Activated CD4-positive, alpha-beta T cell treated with anti-CD3 and anti-CD28 coated beads for 36 hours (primary cell): Measurements from ENCODE around the gene TBX2. TPM values are rescaled to one million over a fixed set of nuclear protein-coding genes. Genes with fewer than 3 reads are reported as not detected.

ENCODE experiments used
- ATAC-seq: fragments of 200-7000 bp; cut with Tn5 transposase; one replicate; pipeline ENCODE4 v1.10.0; 2021; ENCODE audit warnings: mild to moderate bottlenecking, moderate library complexity
- CTCF ChIA-PET: fragments of 350-600 bp; sonication (Branson Sonifier 250); formaldehyde crosslinking; loops from one replicate; lab custom pipeline; 2021; ENCODE audit warnings: antibody characterized with exemption; lab: Charles Lee
- POLR2A ChIA-PET: fragments of 350-600 bp; sonication (Branson Sonifier 250); formaldehyde crosslinking; loops from one replicate; lab custom pipeline; 2021; ENCODE audit warnings: antibody characterized with exemption, inconsistent platforms; lab: Charles Lee
- DNase-seq: peaks from one replicate; pipeline ENCODE4 v3.0.0-alpha.2; 2020
- H3K27ac Mint-ChIP-seq: one replicate; pipeline ENCODE4 v1.8.0; 2021; ENCODE audit warnings: mixed read lengths
- H3K27me3 Mint-ChIP-seq: one replicate; pipeline ENCODE4 v1.8.0; 2021; ENCODE audit warnings: mixed read lengths
- H3K36me3 Mint-ChIP-seq: one replicate; pipeline ENCODE4 v1.8.0; 2021; ENCODE audit warnings: low read depth, mixed read lengths
- H3K4me1 Mint-ChIP-seq: one replicate; pipeline ENCODE4 v1.8.0; 2021; ENCODE audit warnings: mixed read lengths
- H3K4me3 Mint-ChIP-seq: one replicate; pipeline ENCODE4 v1.8.0; 2021; ENCODE audit warnings: mild to moderate bottlenecking, moderate library complexity, mixed read lengths
- H3K9me3 Mint-ChIP-seq: one replicate; pipeline ENCODE4 v1.8.0; 2021; ENCODE audit warnings: low read depth, mixed read lengths
- intact Hi-C, 2 experiments: fragments of 100-400 bp; cut with DNase I in 1 of 2; cut with micrococcal nuclease in 1 of 2; formaldehyde crosslinking; loops; one replicate each; pipeline versions ENCODE4 v1.14.2 to v1.15.1; 2022 to 2024; cut with DNase I, micrococcal nuclease
- total RNA-seq, 2 experiments: library from RNA; stranded (reverse); gene quantifications; one replicate each; pipeline ENCODE4 v1.2.3, GENCODE V29; 2021

TBX2 gene
- total RNA-seq, 2 experiments from 2014 or later: not detected

GRCh38 chr17:61412143-61412859 lies 12.7 kb downstream of the TBX2 start:
- ATAC-seq (peak; percentile 70), DNase-seq (peak; percentile 84)
- H3K27me3 Mint-ChIP-seq: peaks cover 31% of the 10 kb centered on the region
- peak overlapping the region; percentile 49 for H3K4me3 Mint-ChIP-seq
- H3K9me3 Mint-ChIP-seq: no peaks in the 10 kb centered on the region
- H3K4me1 Mint-ChIP-seq: peaks cover 14% of the 10 kb centered on the region
- intact Hi-C loops: loop anchor here (1.0 to 5.0 kb wide), 9 partner anchors 139 to 810 kb away; partner anchors contain the start of gene PPM1D (in 1 of the 2)
- ChIA-PET CTCF (interaction anchor here (0.5 to 2.6 kb wide), 21 partner anchors 9 to 751 kb away, joined by 3 to 12 read pairs (median 3); no protein-coding TSS in a partner anchor), POLR2A (interaction anchor here (0.6 to 0.7 kb wide), 3 partner anchors 190 to 451 kb away, joined by 3 to 4 read pairs (median 3); no protein-coding TSS in a partner anchor)
- H3K36me3 Mint-ChIP-seq: no peaks in the 10 kb centered on the region
- H3K27ac Mint-ChIP-seq: no peak overlapping the region

DNA sequence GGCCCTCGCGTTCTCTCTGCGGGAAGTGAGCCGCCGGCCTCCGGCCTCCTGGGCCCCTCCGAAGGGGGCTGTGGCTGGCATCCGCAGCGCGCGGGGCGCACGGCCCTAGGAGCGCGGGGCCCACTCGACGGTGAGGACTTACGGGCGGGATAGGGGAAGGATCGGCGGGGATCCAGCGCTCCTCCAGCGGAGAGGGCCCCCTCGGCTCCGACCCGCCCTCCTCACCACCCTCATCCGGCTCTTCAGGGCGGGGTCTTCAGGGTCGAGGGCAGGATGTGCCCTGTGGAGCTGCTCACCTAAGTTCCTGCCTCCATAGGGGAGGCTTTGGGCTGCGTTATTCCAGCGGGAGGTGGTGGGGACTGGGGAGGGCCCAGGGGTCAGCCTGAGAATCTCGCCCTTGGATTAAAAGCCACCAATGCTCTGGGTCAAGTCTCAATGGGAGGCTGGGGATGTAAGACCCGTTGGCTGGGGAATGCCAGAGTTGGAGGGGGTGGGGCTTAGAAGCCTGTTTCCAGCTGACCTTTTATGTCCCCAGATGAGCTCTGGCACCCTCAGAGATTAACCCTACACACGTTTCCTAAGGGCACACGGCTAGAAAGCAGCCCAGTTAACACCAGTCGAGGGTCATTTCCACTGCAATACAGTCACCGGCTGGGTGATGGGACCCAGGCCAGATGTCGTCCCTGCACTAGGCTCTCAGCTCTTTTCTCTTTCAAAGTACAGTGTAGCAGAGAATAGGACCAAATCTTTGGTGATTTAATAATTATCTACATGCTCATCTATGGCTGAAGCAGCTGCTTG lies 13.4 kb downstream of the TBX2 start:
- Mint-ChIP-seq H3K27me3 (peaks cover 24% of the 10 kb centered on the region), H3K4me3 (no peak overlapping the region), H3K36me3 (no peaks in the 10 kb centered on the region), H3K9me3 (no peaks in the 10 kb centered on the region), H3K4me1 (peaks cover 14% of the 10 kb centered on the region), H3K27ac (no peak overlapping the region)
- ChIA-PET CTCF (interaction anchor here (0.6 to 2.6 kb wide), 13 partner anchors 12 to 733 kb away, joined by 3 to 12 read pairs (median 3); no protein-coding TSS in a partner anchor), POLR2A (no interaction called here)
- ATAC-seq: peak; percentile 0
- intact Hi-C loops: loop anchor here (1.0 to 5.0 kb wide), 9 partner anchors 138 to 811 kb away; partner anchors contain the start of gene PPM1D (in 1 of the 2)
- DNase-seq: no peak

DNA sequence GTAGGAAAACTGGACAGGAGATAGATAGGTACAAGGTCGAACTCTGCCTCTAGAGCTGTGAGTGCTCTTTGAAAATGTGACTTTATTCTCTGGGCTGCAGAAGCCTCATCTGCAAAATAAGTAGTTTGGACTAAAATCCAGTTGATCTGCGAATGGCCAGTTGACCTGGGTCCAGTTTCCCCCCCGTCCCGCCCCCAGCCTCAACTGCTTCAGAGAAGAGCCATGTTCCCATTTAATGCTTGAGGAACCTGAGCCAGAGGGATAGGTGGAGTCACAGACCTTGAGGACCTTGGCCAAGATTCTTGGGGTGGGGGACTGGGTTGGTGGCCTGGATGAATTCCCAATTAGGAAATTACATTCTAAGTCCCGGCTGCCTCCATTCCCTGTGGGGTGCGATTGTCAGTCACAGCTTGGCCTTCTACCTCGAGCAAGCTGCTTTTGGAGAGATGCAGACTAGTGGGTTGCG lies 14.1 kb downstream of the TBX2 start:
- peaks cover 19% of the 10 kb centered on the region for H3K27me3 Mint-ChIP-seq
- no peak overlapping the region for H3K27ac Mint-ChIP-seq
- H3K9me3 Mint-ChIP-seq: no peaks in the 10 kb centered on the region
- CTCF ChIA-PET: interaction anchor here (1.1 to 2.6 kb wide), 4 partner anchors 34 to 448 kb away, joined by 3 to 12 read pairs (median 6); no protein-coding TSS in a partner anchor
- no peak overlapping the region for H3K4me3 Mint-ChIP-seq
- DNase-seq (no peak), ATAC-seq (no peak)
- no peaks in the 10 kb centered on the region for H3K36me3 Mint-ChIP-seq
- H3K4me1 Mint-ChIP-seq: peaks cover 11% of the 10 kb centered on the region
- POLR2A ChIA-PET: no interaction called here
- intact Hi-C loops: loop anchor here (2.0 to 5.0 kb wide), 5 partner anchors 161 to 811 kb away; partner anchors contain the start of gene PPM1D (in 1 of the 2)

DNA sequence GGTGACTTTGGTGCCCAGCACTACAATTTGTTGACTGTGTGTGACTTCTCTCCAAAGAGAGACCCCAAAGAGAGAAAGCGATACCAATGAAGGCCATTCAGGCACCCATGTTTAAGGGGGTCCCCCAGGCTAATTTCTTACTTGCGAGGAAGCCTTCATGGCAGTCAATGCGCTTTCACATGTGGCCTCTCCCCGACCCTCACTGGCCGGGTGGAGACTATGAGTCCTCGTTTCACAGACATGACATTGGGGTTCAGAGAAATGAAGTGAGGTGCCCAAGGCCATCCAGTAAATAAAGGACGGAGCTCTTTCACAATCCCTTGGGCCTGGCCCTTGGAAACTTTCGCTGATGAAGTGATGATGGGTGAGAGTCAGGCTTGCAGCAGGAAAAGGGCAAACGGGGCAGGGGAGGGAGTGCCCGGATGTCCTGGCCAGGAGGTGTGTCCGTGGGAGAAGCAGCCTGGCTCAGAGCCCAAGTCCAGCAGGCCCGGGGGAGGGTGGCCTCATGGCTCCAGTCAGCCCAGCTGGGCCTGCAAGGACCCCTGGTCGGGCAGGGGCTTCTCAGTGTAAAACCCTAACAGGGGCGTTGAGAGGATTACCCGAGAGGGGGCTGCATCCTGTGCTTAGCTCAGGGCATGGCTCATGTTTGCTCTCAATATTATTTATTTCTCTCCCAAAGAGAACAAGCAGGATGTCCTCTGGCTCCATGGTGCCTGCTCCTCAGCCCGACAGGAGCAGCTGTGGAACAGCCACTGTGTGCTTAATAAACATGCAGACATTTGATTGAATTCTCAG lies 14.7 kb downstream of the TBX2 start:
- intact Hi-C loops: loop anchor here in 1 of 2 experiments (5.0 kb wide), 1 partner anchor 812 kb away; the partner anchor contains the start of gene PPM1D
- ATAC-seq (no peak), DNase-seq (no peak)
- H3K36me3 Mint-ChIP-seq: no peaks in the 10 kb centered on the region
- H3K27me3 Mint-ChIP-seq: peaks cover 21% of the 10 kb centered on the region
- POLR2A ChIA-PET: no interaction called here
- CTCF ChIA-PET: interaction anchor here (0.5 to 2.6 kb wide), 3 partner anchors 23 to 412 kb away, joined by 4 to 12 read pairs (median 4); no protein-coding TSS in a partner anchor
- peaks cover 10% of the 10 kb centered on the region for H3K4me1 Mint-ChIP-seq
- no peak overlapping the region for H3K4me3 Mint-ChIP-seq
- H3K27ac Mint-ChIP-seq: no peak overlapping the region
- no peaks in the 10 kb centered on the region for H3K9me3 Mint-ChIP-seq

- no peak for ATAC-seq
- Mint-ChIP-seq H3K9me3 (no peaks in the 10 kb centered on the region), H3K4me3 (no peak overlapping the region), H3K27ac (no peak overlapping the region), H3K27me3 (peaks cover 21% of the 10 kb centered on the region), H3K4me1 (peaks cover 8% of the 10 kb centered on the region), H3K36me3 (no peaks in the 10 kb centered on the region)
- intact Hi-C loops: loop anchor here in 1 of 2 experiments (5.0 kb wide), 1 partner anchor 813 kb away; the partner anchor contains the start of gene PPM1D
- ChIA-PET CTCF (interaction anchor here (0.5 to 1.7 kb wide), 2 partner anchors 22 to 413 kb away, joined by 4 read pairs; no protein-coding TSS in a partner anchor), POLR2A (no interaction called here)
- DNase-seq: no peak
These were observed 15.3 kb downstream of the TBX2 start for GRCh38 chr17:61414936-61415251.

DNA sequence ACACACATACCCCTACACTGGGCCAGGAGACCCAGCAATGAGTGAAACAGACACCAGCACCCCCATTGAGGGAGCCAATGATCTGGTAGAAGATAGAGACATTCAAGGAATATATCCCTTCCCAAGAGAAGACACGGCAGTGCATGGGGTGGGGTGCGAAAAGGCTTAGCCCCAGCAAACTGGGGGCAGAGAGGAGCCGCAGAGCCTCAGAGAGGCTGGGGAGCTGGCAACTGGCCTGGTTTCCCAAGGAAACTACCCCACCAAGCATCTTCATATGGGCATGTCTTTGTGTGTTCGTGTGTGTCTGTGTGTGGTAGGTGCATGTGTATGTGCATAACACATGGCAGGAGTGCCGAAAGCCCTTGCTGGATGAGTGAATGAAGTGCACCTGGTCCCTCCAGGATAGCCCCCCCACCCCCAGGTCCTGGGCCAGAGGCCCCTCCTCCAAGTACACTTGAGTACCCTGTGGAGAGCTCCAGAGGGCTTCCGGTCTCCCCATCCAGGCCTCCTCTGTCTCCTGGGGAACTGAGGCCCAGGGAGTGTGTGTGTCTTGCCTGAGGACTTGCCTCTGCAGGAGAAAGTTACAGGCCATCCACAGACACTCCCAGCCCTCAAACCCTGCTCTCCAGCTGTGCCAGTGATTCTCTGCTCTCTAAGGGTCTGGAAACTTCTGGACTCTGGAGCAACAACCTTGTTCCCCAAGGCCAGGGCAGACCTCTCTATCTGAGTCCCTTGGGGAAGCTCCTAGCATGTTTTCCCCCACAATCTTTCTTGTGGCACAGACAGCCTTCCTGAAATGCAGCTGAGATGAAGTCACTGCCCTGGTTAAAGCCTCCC lies 15.9 kb downstream of the TBX2 start:
- intact Hi-C loops: no loop called here
- ChIA-PET CTCF (interaction anchor here (0.7 to 1.7 kb wide), 4 partner anchors 22 to 164 kb away, joined by 3 to 4 read pairs (median 3); no protein-coding TSS in a partner anchor), POLR2A (no interaction called here)
- peaks cover 1% of the 10 kb centered on the region for H3K4me1 Mint-ChIP-seq
- ATAC-seq (no peak), DNase-seq (no peak)
- H3K27ac Mint-ChIP-seq: no peak overlapping the region
- H3K4me3 Mint-ChIP-seq: no peak overlapping the region
- H3K9me3 Mint-ChIP-seq: no peaks in the 10 kb centered on the region
- no peaks in the 10 kb centered on the region for H3K36me3 Mint-ChIP-seq
- peaks cover 19% of the 10 kb centered on the region for H3K27me3 Mint-ChIP-seq

- intact Hi-C loops: no loop called here
- Mint-ChIP-seq H3K9me3 (no peaks in the 10 kb centered on the region), H3K36me3 (no peaks in the 10 kb centered on the region), H3K4me3 (no peak overlapping the region), H3K4me1 (no peaks in the 10 kb centered on the region), H3K27ac (no peak overlapping the region), H3K27me3 (peaks cover 20% of the 10 kb centered on the region)
- ChIA-PET CTCF (interaction anchor here (0.8 to 1.0 kb wide), 2 partner anchors 30 to 34 kb away, joined by 3 read pairs; no protein-coding TSS in a partner anchor), POLR2A (no interaction called here)
- ATAC-seq (no peak), DNase-seq (no peak)
These were observed 16.5 kb downstream of the TBX2 start for GRCh38 chr17:61416211-61416539.

GRCh38 chr17:61416540-61417363 lies 17.1 kb downstream of the TBX2 start:
- ChIA-PET CTCF (interaction anchor here (0.7 to 1.0 kb wide), 4 partner anchors 29 to 398 kb away, joined by 3 to 6 read pairs (median 3); no protein-coding TSS in a partner anchor), POLR2A (no interaction called here)
- DNase-seq (peak; percentile 79), ATAC-seq (peak; percentile 68)
- no peaks in the 10 kb centered on the region for H3K9me3 Mint-ChIP-seq
- H3K4me3 Mint-ChIP-seq: no peak overlapping the region
- no peaks in the 10 kb centered on the region for H3K36me3 Mint-ChIP-seq
- no peak overlapping the region for H3K27ac Mint-ChIP-seq
- H3K27me3 Mint-ChIP-seq: peaks cover 21% of the 10 kb centered on the region
- H3K4me1 Mint-ChIP-seq: no peaks in the 10 kb centered on the region
- intact Hi-C loops: loop anchor here (1.0 kb wide), 2 partner anchors 135 to 421 kb away; no protein-coding TSS in a partner anchor

- Mint-ChIP-seq H3K27ac (no peak overlapping the region), H3K4me1 (no peaks in the 10 kb centered on the region), H3K9me3 (no peaks in the 10 kb centered on the region), H3K4me3 (no peak overlapping the region), H3K36me3 (no peaks in the 10 kb centered on the region), H3K27me3 (peaks cover 29% of the 10 kb centered on the region)
- ATAC-seq: no peak
- CTCF ChIA-PET: no interaction called here
- intact Hi-C loops: no loop called here
- DNase-seq: no peak
- POLR2A ChIA-PET: no interaction called here
These were observed 18.8 kb downstream of the TBX2 start for GRCh38 chr17:61418449-61418848.
